Measurements from ENCODE around the gene DNAJC6.

DNA sequence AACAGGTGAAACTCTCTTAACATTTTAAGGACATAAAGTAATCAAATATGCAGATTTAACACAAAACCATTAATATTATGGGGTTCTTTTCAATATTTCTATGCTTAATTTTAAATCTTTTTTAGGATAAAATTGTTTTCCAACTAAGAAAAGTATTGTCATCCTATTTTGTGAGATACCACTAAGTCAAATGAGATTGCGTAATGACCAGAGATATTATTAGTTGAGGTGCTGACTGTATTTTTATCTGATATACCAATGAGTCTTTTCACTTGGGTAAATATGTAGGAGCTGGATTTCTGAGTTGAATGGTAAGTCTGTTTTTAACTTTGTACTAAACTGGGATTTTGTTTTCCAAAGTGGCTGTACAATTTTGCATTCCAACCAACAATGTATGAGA is 136.5 kb downstream of the DNAJC6 start:
- TF ChIP-seq, protein P1, sequence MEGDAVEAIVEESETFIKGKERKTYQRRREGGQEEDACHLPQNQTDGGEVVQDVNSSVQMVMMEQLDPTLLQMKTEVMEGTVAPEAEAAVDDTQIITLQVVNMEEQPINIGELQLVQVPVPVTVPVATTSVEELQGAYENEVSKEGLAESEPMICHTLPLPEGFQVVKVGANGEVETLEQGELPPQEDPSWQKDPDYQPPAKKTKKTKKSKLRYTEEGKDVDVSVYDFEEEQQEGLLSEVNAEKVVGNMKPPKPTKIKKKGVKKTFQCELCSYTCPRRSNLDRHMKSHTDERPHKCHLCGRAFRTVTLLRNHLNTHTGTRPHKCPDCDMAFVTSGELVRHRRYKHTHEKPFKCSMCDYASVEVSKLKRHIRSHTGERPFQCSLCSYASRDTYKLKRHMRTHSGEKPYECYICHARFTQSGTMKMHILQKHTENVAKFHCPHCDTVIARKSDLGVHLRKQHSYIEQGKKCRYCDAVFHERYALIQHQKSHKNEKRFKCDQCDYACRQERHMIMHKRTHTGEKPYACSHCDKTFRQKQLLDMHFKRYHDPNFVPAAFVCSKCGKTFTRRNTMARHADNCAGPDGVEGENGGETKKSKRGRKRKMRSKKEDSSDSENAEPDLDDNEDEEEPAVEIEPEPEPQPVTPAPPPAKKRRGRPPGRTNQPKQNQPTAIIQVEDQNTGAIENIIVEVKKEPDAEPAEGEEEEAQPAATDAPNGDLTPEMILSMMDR (IDR thresholded peaks at IDR 0.05; ENCODE audit: insufficient read depth, low read length, poor library complexity, severe bottlenecking), result no peak
- TF ChIP-seq EZH2phosphoT487 (conservative IDR thresholded peaks at IDR 0.05; ENCODE audit: low read length), result no peak
